Neural cell (in vitro differentiated cells): ENCODE data around the gene PAPSS2. TPM values are rescaled to one million over a fixed set of nuclear protein-coding genes. Genes with fewer than 3 reads are reported as not detected.

Experiments used
- H2AFZ ChIP-seq: fragments of 200-600, 300-800 bp; sonication (generic), shearing (Covaris generic); 2 replicates; pipeline ENCODE4 v1.6.0; 2014; ENCODE audit warnings: low read depth, mild to moderate bottlenecking, antibody characterized with exemption, low read length, moderate library complexity
- H3F3A ChIP-seq: fragments of 200-600 bp; shearing (Covaris generic); 2 replicates; pipeline ENCODE4 v1.6.1; 2016; ENCODE audit warnings: mild to moderate bottlenecking, moderate library complexity, mixed read lengths, antibody characterized with exemption, low read length; ENCODE audit not compliant: insufficient read depth, poor library complexity, severe bottlenecking
- H3K27ac ChIP-seq: fragments of 200-600, 300-800 bp; sonication (generic), shearing (Covaris generic); 2 replicates; pipeline ENCODE4 v1.5.1; 2014; ENCODE audit warnings: mild to moderate bottlenecking, low read length, moderate library complexity
- H3K27me3 ChIP-seq: fragments of 300-800, 200-600 bp; sonication (generic), shearing (Covaris generic); 2 replicates; pipeline ENCODE4 v1.6.0; 2014; ENCODE audit warnings: mild to moderate bottlenecking, low read depth, low read length, moderate library complexity; ENCODE audit not compliant: insufficient read depth
- H3K36me3 ChIP-seq: fragments of 300-800, 200-600 bp; sonication (generic), shearing (Covaris generic); 2 replicates; pipeline ENCODE4 v1.5.1; 2014; ENCODE audit warnings: mild to moderate bottlenecking, antibody characterized with exemption, low read length, moderate library complexity; ENCODE audit not compliant: insufficient read depth
- H3K4me2 ChIP-seq: fragments of 300-800, 200-600 bp; sonication (generic), shearing (Covaris generic); 2 replicates; pipeline ENCODE4 v1.6.0; 2014; ENCODE audit warnings: mild to moderate bottlenecking, low read length
- H3K4me3 ChIP-seq: fragments of 300-800, 200-600 bp; sonication (generic), shearing (Covaris generic); 2 replicates; pipeline ENCODE4 v1.5.1; 2014; ENCODE audit warnings: mild to moderate bottlenecking, low read length, moderate library complexity
- H3K79me2 ChIP-seq: fragments of 200-600 bp; shearing (Covaris generic); replicated peaks from 2 replicates; pipeline ENCODE4 v1.6.0; 2014; ENCODE audit warnings: mild to moderate bottlenecking, low read length, moderate library complexity; ENCODE audit not compliant: insufficient read depth
- H3K9ac ChIP-seq: fragments of 300-800, 200-600 bp; sonication (generic), shearing (Covaris generic); 2 replicates; pipeline ENCODE4 v1.6.1; 2016; ENCODE audit warnings: mild to moderate bottlenecking, low read length, mixed read lengths
- H3K9me2 ChIP-seq: fragments of 200-600 bp; shearing (Covaris generic); 2 replicates; pipeline ENCODE4 v1.6.1; 2016; ENCODE audit warnings: mild to moderate bottlenecking, low read length, mixed read lengths; ENCODE audit not compliant: insufficient read depth
- H3K9me3 ChIP-seq: fragments of 200-600, 300-800 bp; sonication (generic), shearing (Covaris generic); 2 replicates; pipeline ENCODE4 v1.6.1; 2016; ENCODE audit warnings: mild to moderate bottlenecking, mixed run types, low read length, moderate library complexity, mixed read lengths
- H4K20me1 ChIP-seq: fragments of 200-600 bp; shearing (Covaris generic); 2 replicates; pipeline ENCODE4 v1.6.1; 2016; ENCODE audit warnings: mild to moderate bottlenecking, mixed run types; ENCODE audit not compliant: insufficient read depth
- EP300 ChIP-seq: fragments of 450-650 bp; conservative IDR thresholded peaks from 2 replicates; pipeline ENCODE4 v1.6.1; 2014; ENCODE audit warnings: antibody characterized with exemption, mild to moderate bottlenecking, moderate library complexity; ENCODE audit not compliant: poor library complexity, severe bottlenecking
- EZH2 ChIP-seq: fragments of 200-600, 300-800 bp; shearing (Covaris generic), sonication (generic); IDR thresholded peaks from 2 replicates; pipeline ENCODE4 v1.6.1; 2014; ENCODE audit warnings: antibody characterized with exemption, low read length, borderline replicate concordance, mild to moderate bottlenecking; ENCODE audit not compliant: insufficient read depth, poor library complexity, severe bottlenecking
- MXI1 ChIP-seq: fragments of 450-650 bp; conservative IDR thresholded peaks from 2 replicates; pipeline ENCODE4 v1.6.1; 2014; ENCODE audit warnings: antibody characterized with exemption, mild to moderate bottlenecking; ENCODE audit not compliant: poor library complexity, severe bottlenecking
- POLR2AphosphoS5 ChIP-seq: IDR thresholded peaks from 2 replicates; pipeline ENCODE4 v1.6.1; 2012
- RAD21 ChIP-seq: fragments of 450-650 bp; conservative IDR thresholded peaks from 2 replicates; pipeline ENCODE4 v1.6.1; 2014; ENCODE audit warnings: antibody characterized with exemption, mild to moderate bottlenecking, moderate library complexity
- SMC3 ChIP-seq: fragments of 450-650 bp; conservative IDR thresholded peaks from 2 replicates; pipeline ENCODE4 v1.6.1; 2014; ENCODE audit warnings: antibody characterized with exemption, mild to moderate bottlenecking, moderate library complexity; ENCODE audit not compliant: poor library complexity
- TAF1 ChIP-seq: IDR thresholded peaks from 2 replicates; pipeline ENCODE4 v1.6.1; 2012; ENCODE audit warnings: low read depth
- polyA plus RNA-seq: library from polyadenylated mRNA; depleted of rRNA; stranded (reverse); fragments of >200 nt; gene quantifications from 2 replicates; pipeline ENCODE4 v1.2.3, GENCODE V29; 2014
- TF ChIP-seq, protein P1 (sequence below): fragments of 450-650 bp; IDR thresholded peaks from 2 replicates; pipeline ENCODE4 v1.5.1; 2014; ENCODE audit warnings: antibody characterized with exemption, mild to moderate bottlenecking, moderate library complexity; ENCODE audit not compliant: poor library complexity, severe bottlenecking
- TF ChIP-seq, protein P2 (sequence below): IDR thresholded peaks from 2 replicates; pipeline ENCODE4 v1.6.1; 2012; ENCODE audit warnings: borderline replicate concordance

The PAPSS2 gene
- polyA plus RNA-seq, 1 donor from 2014 or later, result 0.24 TPM

DNA sequence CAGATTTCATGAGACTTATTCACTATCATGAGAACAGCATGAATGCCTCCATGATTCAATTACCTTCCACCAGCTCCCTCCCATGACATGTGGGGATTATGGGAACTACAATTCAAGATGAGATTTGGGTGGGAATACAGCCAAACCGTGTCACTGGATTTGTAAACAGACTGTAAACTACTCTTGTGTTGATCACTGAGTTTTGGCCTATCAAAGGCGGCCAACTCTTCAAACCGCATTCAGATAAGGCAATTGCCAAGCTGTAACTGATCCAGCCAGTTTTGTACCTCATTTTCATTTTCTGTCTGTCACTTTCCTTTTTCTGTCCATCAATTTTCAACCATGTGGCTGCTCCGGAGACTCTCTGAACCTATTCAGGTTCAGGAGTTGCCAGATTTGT is 27.2 kb upstream of the PAPSS2 start (continued):
- no peak for TF ChIP-seq MXI1

DNA sequence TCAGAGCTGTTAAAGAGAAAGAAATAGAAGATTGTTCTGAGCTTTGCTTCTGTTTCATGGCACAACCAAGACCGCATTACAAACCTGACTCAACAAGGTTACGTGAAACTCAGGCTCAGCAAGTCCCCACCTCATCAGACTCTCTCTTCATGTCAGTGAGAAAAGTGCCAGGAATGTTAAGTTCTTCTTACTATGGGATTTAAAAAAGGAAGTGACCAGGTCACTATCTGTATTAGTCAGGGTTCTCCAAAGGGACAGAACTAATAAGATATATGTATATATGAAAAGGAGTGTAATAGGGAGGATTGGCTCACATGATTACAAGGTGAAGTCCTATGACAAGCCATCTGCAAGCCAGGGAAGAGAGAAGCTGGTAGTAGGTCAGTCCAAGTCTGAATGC is 25.4 kb upstream of the PAPSS2 start:
- Histone ChIP-seq H3K27me3 (no peaks in the 10 kb centered on the region), H3K36me3 (no peaks in the 10 kb centered on the region), H3K27ac (no peak overlapping the region), H3K9me2 (no peaks in the 10 kb centered on the region), H4K20me1 (no peaks in the 10 kb centered on the region), H3K79me2 (no peaks in the 10 kb centered on the region), H3F3A (no peaks in the 10 kb centered on the region), H3K9me3 (no peaks in the 10 kb centered on the region), H3K9ac (no peak overlapping the region), H2AFZ (no peak overlapping the region), H3K4me2 (no peak overlapping the region), H3K4me3 (no peak overlapping the region)
- TF ChIP-seq, protein P1, sequence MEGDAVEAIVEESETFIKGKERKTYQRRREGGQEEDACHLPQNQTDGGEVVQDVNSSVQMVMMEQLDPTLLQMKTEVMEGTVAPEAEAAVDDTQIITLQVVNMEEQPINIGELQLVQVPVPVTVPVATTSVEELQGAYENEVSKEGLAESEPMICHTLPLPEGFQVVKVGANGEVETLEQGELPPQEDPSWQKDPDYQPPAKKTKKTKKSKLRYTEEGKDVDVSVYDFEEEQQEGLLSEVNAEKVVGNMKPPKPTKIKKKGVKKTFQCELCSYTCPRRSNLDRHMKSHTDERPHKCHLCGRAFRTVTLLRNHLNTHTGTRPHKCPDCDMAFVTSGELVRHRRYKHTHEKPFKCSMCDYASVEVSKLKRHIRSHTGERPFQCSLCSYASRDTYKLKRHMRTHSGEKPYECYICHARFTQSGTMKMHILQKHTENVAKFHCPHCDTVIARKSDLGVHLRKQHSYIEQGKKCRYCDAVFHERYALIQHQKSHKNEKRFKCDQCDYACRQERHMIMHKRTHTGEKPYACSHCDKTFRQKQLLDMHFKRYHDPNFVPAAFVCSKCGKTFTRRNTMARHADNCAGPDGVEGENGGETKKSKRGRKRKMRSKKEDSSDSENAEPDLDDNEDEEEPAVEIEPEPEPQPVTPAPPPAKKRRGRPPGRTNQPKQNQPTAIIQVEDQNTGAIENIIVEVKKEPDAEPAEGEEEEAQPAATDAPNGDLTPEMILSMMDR, result no peak
- TF ChIP-seq TAF1, result no peak

DNA sequence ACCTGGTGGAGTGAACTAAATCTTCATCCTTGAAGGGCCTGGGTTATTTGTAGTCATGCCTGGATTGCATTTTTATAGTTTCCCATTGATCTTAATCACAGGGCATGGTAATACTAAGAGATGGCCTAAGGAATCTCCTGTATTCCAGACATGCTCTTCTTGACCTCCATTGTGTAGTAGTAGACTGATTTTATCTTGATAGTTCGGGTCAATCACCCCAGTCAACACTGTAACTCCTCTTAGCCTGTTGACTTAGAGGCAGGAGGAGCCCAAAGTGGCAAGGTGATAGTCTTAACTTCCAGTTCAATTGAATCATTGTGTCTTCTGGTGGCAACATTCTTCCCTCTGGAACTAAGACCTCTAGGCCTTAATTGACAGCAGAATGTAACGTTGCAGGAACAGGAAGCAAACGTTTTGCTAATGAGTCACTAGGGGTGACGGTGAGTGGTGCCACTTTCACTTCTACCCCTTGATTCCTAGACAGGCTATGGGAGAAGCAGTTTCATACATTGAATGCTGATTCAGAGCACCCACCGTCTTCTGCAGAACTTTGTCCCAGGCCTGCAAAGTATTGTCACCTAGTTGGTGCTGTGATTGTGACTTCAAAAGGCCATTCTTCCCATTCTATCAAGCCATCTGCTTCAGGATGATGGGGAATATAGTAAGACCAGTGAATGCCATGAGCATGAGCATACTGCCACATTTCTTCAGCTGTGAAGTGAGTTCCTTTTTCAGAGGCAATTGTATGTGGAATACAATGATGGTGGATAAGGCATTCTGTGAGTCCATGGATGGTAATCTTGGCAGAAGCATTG is 24.0 kb upstream of the PAPSS2 start:
- Histone ChIP-seq H3K4me2 (no peak overlapping the region), H3K79me2 (no peaks in the 10 kb centered on the region), H3K27ac (no peak overlapping the region), H3F3A (no peaks in the 10 kb centered on the region), H3K9ac (no peak overlapping the region), H2AFZ (no peak overlapping the region), H3K36me3 (no peaks in the 10 kb centered on the region), H3K9me2 (no peaks in the 10 kb centered on the region), H3K4me3 (no peak overlapping the region), H3K9me3 (no peaks in the 10 kb centered on the region), H4K20me1 (no peaks in the 10 kb centered on the region), H3K27me3 (no peaks in the 10 kb centered on the region)
- TF ChIP-seq, protein P2, sequence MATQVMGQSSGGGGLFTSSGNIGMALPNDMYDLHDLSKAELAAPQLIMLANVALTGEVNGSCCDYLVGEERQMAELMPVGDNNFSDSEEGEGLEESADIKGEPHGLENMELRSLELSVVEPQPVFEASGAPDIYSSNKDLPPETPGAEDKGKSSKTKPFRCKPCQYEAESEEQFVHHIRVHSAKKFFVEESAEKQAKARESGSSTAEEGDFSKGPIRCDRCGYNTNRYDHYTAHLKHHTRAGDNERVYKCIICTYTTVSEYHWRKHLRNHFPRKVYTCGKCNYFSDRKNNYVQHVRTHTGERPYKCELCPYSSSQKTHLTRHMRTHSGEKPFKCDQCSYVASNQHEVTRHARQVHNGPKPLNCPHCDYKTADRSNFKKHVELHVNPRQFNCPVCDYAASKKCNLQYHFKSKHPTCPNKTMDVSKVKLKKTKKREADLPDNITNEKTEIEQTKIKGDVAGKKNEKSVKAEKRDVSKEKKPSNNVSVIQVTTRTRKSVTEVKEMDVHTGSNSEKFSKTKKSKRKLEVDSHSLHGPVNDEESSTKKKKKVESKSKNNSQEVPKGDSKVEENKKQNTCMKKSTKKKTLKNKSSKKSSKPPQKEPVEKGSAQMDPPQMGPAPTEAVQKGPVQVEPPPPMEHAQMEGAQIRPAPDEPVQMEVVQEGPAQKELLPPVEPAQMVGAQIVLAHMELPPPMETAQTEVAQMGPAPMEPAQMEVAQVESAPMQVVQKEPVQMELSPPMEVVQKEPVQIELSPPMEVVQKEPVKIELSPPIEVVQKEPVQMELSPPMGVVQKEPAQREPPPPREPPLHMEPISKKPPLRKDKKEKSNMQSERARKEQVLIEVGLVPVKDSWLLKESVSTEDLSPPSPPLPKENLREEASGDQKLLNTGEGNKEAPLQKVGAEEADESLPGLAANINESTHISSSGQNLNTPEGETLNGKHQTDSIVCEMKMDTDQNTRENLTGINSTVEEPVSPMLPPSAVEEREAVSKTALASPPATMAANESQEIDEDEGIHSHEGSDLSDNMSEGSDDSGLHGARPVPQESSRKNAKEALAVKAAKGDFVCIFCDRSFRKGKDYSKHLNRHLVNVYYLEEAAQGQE, result no peak
- TF ChIP-seq MXI1 (no peak), EZH2 (no peak), SMC3 (no peak), TAF1 (no peak), EP300 (no peak), RAD21 (no peak), POLR2AphosphoS5 (no peak)
- TF ChIP-seq, protein P1, result no peak
